Astrocyte of the cerebellum (primary cell): Measurements from ENCODE around the gene NISCH.
A peak's percentile ranks its signal among the peaks of the same experiment; 100 is the strongest.

ENCODE experiments used
- DNase-seq: peaks from one replicate; pipeline ENCODE4 v3.0.0-alpha.2; 2011; ENCODE audit warnings: low read depth
- H3K4me3 ChIP-seq: 2 replicates; pipeline ENCODE4 v1.5.1; 2011; ENCODE audit warnings: mild to moderate bottlenecking, low read depth, low read length, moderate library complexity
- CTCF ChIP-seq: IDR thresholded peaks from 2 replicates; pipeline ENCODE4 v1.5.1; 2012; ENCODE audit warnings: low read length, low read depth, moderate library complexity, mild to moderate bottlenecking; ENCODE audit errors: missing control alignments
- in situ Hi-C: cut with HindIII; loops from 2 replicates; pipeline ENCODE4 v1.10.0; 2017; ENCODE audit warnings: low sequenced_read_pairs

Gene NISCH

GRCh38 chr3:52479037-52479876 lies 23.9 kb downstream of the NISCH start:
- TF ChIP-seq CTCF, result no peak
- DNase-seq, result no peak
- in situ Hi-C loops, result no loop called here
- H3K4me3 ChIP-seq, result no peak overlapping the region

GRCh38 chr3:52479877-52480575 lies 24.6 kb downstream of the NISCH start:
- no peak overlapping the region for H3K4me3 ChIP-seq
- in situ Hi-C loops, result no loop called here
- no peak for TF ChIP-seq CTCF
- DNase-seq, result no peak

- TF ChIP-seq CTCF, result no peak
- DNase-seq, result no peak
- no peak overlapping the region for H3K4me3 ChIP-seq
- in situ Hi-C loops, result no loop called here
Observed at GRCh38 chr3:52480768-52481715, 25.6 kb downstream of the NISCH start.

- in situ Hi-C loops, result no loop called here
- H3K4me3 ChIP-seq, result no peak overlapping the region
- DNase-seq, result no peak
- peak; percentile 34 for TF ChIP-seq CTCF
Observed at GRCh38 chr3:52481819-52482521, 26.6 kb downstream of the NISCH start.

GRCh38 chr3:52483081-52483480 lies 27.7 kb downstream of the NISCH start:
- DNase-seq, result no peak
- in situ Hi-C loops, result no loop called here
- no peak overlapping the region for H3K4me3 ChIP-seq
- TF ChIP-seq CTCF, result no peak
